Muscle layer of duodenum (tissue), 2 donors: Measurements from ENCODE around the gene GBF1.
A peak's percentile ranks its signal among the peaks of the same experiment; 100 is the strongest.

Source experiments
- H3K27ac ChIP-seq: one replicate; pipeline ENCODE4 v1.7.0; 2013; ENCODE audit warnings: mild to moderate bottlenecking, low read length
- H3K27me3 ChIP-seq: one replicate; pipeline ENCODE4 v1.7.0; 2013; ENCODE audit warnings: low read depth, mild to moderate bottlenecking, control low read depth, low read length
- H3K36me3 ChIP-seq, 2 donors: one replicate each; pipeline ENCODE4 v1.7.0; 2013; ENCODE audit warnings: low read length in 2 of 2, control low read depth in 1 of 2, mild to moderate bottlenecking in 1 of 2; ENCODE audit not compliant: insufficient read depth in 2 of 2, control insufficient read depth in 1 of 2
- H3K4me1 ChIP-seq, 2 donors: one replicate each; pipeline ENCODE4 v1.7.0; 2013; ENCODE audit warnings: low read length in 2 of 2, mild to moderate bottlenecking in 2 of 2, control low read depth in 1 of 2, moderate library complexity in 1 of 2; ENCODE audit not compliant: insufficient read depth in 2 of 2, control insufficient read depth in 1 of 2
- H3K4me3 ChIP-seq, 2 donors: one replicate each; pipeline ENCODE4 v1.7.0; 2013; ENCODE audit warnings: low read length in 2 of 2, low read depth in 1 of 2, mild to moderate bottlenecking in 1 of 2
- H3K9me3 ChIP-seq, 2 donors: one replicate each; pipeline ENCODE4 v1.7.0; 2013; ENCODE audit warnings: low read length in 2 of 2, control low read depth in 1 of 2, mild to moderate bottlenecking in 1 of 2; ENCODE audit not compliant: control insufficient read depth in 1 of 2
- donor health status: healthy.

The GBF1 gene

GRCh38 chr10:102220612-102221011, 24.7 kb upstream of the GBF1 start:
- no peaks in the 10 kb centered on the region for H3K9me3 ChIP-seq
- no peaks in the 10 kb centered on the region for H3K36me3 ChIP-seq
- no peak overlapping the region for H3K4me3 ChIP-seq
- H3K4me1 ChIP-seq, result peaks cover 0 to under 1% of the 10 kb centered on the region in 2 donors
- no peaks in the 10 kb centered on the region for H3K27me3 ChIP-seq
- no peak overlapping the region for H3K27ac ChIP-seq

DNA sequence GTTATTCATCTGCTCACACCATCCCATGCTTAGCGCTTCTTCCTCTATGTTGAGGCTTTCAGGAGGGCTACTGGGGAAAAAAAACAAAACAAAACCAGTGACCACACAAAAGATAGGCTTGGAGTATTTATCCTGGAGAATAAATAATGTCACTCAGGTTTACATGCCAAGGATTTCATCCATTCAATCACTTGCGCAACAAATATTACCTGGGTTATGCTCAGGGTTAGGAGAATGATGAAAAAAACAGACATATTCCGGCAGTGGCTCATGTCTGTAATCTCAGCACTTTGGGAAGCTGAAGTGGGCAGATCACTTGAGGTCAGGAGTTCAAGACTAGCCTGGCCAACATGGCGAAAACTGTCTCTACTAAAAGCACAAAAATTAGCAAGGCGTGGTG, 22.5 kb upstream of the GBF1 start:
- Histone ChIP-seq H3K36me3 (no peaks in the 10 kb centered on the region), H3K9me3 (no peaks in the 10 kb centered on the region), H3K27ac (no peak overlapping the region), H3K27me3 (no peaks in the 10 kb centered on the region), H3K4me3 (no peak overlapping the region), H3K4me1 (peaks cover 4 to 9% of the 10 kb centered on the region in 2 donors)

DNA sequence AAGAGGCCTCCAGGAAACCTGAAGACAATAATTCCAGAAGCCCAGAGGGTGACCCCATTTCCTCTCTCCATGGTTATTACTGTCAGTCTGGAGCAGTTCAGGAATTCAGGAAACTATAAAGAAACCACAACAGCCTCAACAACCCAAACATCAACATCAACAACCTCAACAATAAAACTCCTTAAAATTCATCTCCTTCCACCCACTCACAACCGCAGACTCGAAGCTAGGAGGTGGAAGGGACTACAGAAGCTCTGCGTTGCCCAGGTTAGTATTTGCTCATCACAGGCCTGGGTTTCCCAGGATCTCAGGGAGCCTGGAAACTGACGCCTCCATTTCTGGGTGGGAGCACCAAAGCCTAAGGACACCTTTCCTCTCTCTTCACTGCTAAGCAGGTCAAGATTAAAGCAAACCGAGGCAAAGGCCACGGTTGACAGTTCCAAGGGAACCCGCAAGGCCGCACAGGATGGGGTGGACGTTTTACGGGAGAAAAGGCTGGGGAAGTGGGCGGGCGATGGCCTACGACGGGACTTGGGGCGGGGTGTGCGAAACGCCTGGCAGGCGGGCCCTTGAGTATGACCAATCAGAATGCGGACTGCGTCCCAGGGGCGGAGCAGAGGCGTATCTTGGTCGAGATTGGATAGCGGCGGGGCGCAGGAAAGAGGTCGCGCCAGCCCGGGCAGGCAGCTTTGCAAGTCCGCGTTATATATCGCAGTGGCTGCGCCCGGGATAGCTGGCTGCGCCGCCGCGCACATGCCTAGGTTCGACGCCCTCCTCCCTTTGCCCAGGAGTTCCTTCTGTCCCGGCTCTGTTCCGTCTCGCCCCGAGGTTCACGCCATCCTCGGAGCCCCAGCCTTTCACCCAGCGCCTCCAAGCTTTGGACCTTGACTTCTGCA, 19.4 kb upstream of the GBF1 start, which contains the start of gene ELOVL3:
ELOVL3 (plus strand) TSS at position 654 of the 896 bp plus-strand sequence. CDS start 250 bp downstream, outside the sequence.
- Histone ChIP-seq H3K27me3 (peaks cover 12% of the 10 kb centered on the region), H3K4me1 (peaks cover 4 to 19% of the 10 kb centered on the region in 2 donors), H3K4me3 (peak within 1 kb of the TSS; percentile 38 to 52), H3K9me3 (no peaks in the 10 kb centered on the region), H3K27ac (peak within 1 kb of the TSS; percentile 18), H3K36me3 (no peaks in the 10 kb centered on the region)

GRCh38 chr10:102226542-102226870, 18.8 kb upstream of the GBF1 start:
- H3K9me3 ChIP-seq, result no peaks in the 10 kb centered on the region
- H3K4me1 ChIP-seq, result peaks cover 4 to 24% of the 10 kb centered on the region in 2 donors
- H3K36me3 ChIP-seq, result no peaks in the 10 kb centered on the region
- H3K27me3 ChIP-seq, result peaks cover 13% of the 10 kb centered on the region
- H3K4me3 ChIP-seq, result peak overlapping the region in 1 of 2 donors; percentile 52
- H3K27ac ChIP-seq, result no peak overlapping the region

GRCh38 chr10:102227050-102227449, 18.3 kb upstream of the GBF1 start:
- Histone ChIP-seq H3K27ac (no peak overlapping the region), H3K36me3 (no peaks in the 10 kb centered on the region), H3K4me3 (no peak overlapping the region), H3K27me3 (peaks cover 18% of the 10 kb centered on the region), H3K4me1 (peaks cover 4 to 30% of the 10 kb centered on the region in 2 donors), H3K9me3 (no peaks in the 10 kb centered on the region)

DNA sequence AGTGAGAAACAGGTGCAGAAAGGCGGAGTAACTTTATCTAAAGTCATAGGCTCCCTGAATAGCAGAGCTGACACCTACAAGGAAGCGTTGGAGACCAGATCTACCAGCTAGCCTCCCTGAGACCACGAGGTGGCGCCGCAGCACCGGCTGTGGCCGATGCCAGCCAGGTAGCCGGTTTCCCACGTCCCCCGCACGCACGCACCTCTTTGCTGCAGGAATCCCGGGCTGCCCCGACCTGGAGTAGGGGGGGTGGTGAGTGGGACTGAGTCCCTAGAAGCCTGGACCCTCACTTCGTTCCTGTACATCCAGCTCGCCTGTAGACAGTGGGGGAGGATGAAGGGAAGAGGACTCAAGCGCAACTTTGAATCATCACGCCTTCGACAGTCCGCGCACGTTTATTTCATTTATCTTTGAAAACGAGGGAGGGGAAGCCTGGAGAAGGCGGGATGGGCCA, 15.5 kb upstream of the GBF1 start:
- Histone ChIP-seq H3K4me1 (peaks cover 4 to 30% of the 10 kb centered on the region in 2 donors), H3K9me3 (no peaks in the 10 kb centered on the region), H3K27ac (no peak overlapping the region), H3K27me3 (peaks cover 30% of the 10 kb centered on the region), H3K4me3 (peak overlapping the region in 1 of 2 donors; percentile 62), H3K36me3 (no peaks in the 10 kb centered on the region)

DNA sequence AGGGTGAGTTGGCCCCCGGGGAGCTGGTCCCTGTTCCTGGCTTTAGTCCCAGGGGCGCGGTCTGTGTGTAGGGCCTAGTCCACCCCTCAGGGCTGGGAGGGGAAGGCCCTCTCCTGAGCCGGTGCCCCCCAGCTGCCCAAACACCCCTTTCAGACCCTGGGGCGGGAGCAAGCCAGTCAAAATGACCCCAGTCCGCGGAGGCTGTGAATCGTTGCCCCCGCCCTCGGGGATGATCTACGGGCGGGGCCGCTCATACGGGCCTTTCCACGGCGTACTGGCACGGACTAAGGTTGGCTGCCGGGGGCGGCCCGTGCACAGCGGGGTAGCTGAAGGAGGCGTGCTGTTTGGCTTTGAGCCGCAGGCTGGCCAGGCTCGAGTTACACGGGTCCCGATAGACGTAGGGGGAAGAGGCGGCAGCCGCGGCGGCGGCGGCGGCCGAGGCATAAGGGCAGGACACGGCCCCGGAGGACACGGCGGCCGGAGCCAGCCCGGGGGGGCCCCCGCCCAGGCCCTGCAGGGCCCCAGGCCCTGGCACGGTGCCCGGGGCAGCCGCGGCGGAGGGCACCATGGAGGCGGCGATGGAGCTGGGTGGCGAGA, 15.0 kb upstream of the GBF1 start:
- H3K27ac ChIP-seq, result no peak overlapping the region
- peaks cover 4 to 30% of the 10 kb centered on the region in 2 donors for H3K4me1 ChIP-seq
- H3K36me3 ChIP-seq, result no peaks in the 10 kb centered on the region
- H3K27me3 ChIP-seq, result peaks cover 30% of the 10 kb centered on the region
- H3K9me3 ChIP-seq, result no peaks in the 10 kb centered on the region
- peak overlapping the region; percentile 33 to 62 for H3K4me3 ChIP-seq

- peaks cover under 1 to 30% of the 10 kb centered on the region in 2 donors for H3K4me1 ChIP-seq
- no peaks in the 10 kb centered on the region for H3K9me3 ChIP-seq
- H3K4me3 ChIP-seq, result peak overlapping the region; percentile 33 to 62
- H3K27ac ChIP-seq, result no peak overlapping the region
- no peaks in the 10 kb centered on the region for H3K36me3 ChIP-seq
- peaks cover 30% of the 10 kb centered on the region for H3K27me3 ChIP-seq
Measured at GRCh38 chr10:102230861-102231356, 14.4 kb upstream of the GBF1 start.

DNA sequence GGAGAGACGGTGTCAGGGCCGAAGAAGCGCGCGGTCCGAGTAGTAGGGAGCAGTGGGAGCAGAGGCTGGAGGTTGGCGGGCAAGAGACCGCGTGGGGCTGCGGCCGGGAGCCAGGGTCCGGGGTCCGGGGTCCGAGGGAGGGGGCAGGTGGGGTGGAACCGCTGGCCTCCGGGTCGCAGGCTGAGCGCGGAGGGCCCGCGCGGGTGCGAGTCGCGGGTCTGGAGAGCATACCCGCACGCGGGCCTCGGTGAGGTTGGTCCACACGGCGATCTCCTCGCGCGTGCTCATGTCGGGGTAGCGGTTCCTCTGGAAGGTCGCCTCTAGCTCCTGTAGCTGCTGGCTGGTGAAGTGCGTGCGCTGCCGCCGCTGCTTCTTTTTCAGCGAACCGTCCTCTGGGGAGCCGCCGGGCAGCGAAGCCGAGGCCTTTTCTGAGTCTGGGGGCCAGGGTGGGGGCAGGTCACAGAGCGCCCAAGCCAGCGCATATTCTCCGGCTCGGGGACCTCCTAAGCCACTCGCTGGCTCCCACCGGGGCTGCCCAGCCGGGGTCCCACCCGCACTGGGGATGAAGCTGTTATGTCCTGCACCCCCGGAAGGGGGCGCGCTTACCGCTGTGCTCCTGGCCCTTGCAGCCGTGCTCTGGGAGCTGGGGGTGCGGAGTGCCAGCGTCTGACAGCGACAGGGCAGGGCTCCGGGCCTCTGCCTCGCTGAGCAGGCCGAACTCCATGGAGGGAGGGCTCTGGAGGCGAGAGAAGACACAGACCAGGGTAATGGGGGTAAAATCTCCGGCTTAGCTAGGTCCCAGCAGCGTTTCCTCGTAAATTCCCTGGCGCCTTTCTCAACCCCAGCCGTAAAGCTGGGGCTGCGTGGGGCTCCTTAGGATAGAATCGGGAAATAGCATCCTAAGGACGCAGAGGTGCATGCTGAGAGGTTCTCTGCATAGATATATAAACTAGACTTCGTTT, 13.7 kb upstream of the GBF1 start:
- Histone ChIP-seq H3K4me3 (peak overlapping the region; percentile 33 to 62), H3K27me3 (peaks cover 30% of the 10 kb centered on the region), H3K27ac (no peak overlapping the region), H3K36me3 (no peaks in the 10 kb centered on the region), H3K4me1 (peaks cover 0 to 25% of the 10 kb centered on the region in 2 donors), H3K9me3 (no peaks in the 10 kb centered on the region)

DNA sequence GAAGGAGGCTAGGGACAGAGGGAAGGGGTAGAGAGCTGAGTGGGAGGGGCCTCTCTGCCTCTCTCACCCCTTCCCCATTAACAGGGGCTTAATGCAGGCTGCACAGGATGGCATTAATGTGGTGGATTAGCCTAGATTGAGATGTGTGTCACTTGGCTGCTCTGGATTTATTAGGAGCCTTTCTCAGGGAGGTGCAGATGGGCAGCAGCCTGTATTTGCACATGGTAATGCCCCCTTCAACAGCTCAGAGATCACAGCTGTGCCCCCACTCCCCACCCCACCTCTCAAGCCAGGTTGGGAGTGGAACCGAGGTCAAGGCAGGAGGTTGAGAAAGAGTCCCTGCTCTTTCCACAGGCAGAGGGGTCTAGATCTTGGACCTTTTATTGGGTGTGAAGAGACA, 11.3 kb upstream of the GBF1 start:
- Histone ChIP-seq H3K27ac (no peak overlapping the region), H3K9me3 (no peaks in the 10 kb centered on the region), H3K4me3 (no peak overlapping the region), H3K27me3 (peaks cover 24% of the 10 kb centered on the region), H3K36me3 (no peaks in the 10 kb centered on the region), H3K4me1 (peaks cover 0 to 21% of the 10 kb centered on the region in 2 donors)
